ENCODE results near the gene CXCR6.

DNA sequence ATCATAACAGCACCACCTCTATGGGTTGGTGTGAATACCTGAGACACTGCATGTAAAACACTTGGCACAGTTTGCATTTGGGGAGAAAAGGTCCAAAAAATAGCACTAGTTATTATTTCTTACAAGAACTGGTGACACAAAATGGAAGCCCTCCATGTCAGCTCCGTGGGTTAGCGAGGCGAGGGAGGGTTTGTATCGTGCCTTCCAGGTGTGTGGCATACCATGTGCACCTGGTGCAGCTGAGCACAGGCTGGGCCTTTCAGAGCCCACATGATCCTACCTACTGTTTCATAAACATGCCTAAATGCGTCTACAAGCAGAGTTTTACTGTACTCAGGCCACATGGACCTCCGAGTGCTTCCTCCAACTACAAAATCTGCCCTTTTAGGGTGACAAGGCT is 5.6 kb downstream of the CXCR6 start:
- TF ChIP-seq EZH2 (IDR thresholded peaks at IDR 0.05; ENCODE audit: insufficient read depth, poor library complexity, severe bottlenecking): no peak
- no peak for TF ChIP-seq EZH2phosphoT487 (IDR thresholded peaks at IDR 0.05; ENCODE audit: insufficient read depth, low read depth)

All from GM23248 (cell line).